BJ (cell line): ENCODE measurements around the gene KCNIP2. TPM values are rescaled to one million over a fixed set of nuclear protein-coding genes. Genes with fewer than 3 reads are reported as not detected.

Source experiments
- CTCF ChIA-PET: fragments of 350-600 bp; formaldehyde crosslinking; extraction: SDS; loops from one replicate; lab custom pipeline; 2021; ENCODE audit warnings: antibody characterized with exemption, inconsistent platforms; lab: Yijun Ruan, JAX
- POLR2A ChIA-PET: fragments of 300-600 bp; sonication (Branson Sonifier 250); formaldehyde crosslinking; extraction: SDS; loops from one replicate; lab custom pipeline; 2021; ENCODE audit warnings: antibody characterized with exemption; lab: Charles Lee
- DNase-seq: peaks from one replicate; pipeline ENCODE4 v3.0.0-alpha.2; 2011; ENCODE audit warnings: low read depth
- H3K27me3 ChIP-seq: 2 replicates; pipeline ENCODE4 v1.6.0; 2011; ENCODE audit warnings: low read length; ENCODE audit not compliant: control insufficient read depth, insufficient read depth
- H3K36me3 ChIP-seq: 2 replicates; pipeline ENCODE4 v1.5.1; 2011; ENCODE audit warnings: low read length; ENCODE audit not compliant: control insufficient read depth, insufficient read depth
- H3K4me3 ChIP-seq: 2 replicates; pipeline ENCODE4 v1.5.1; 2011; ENCODE audit warnings: low read depth, mild to moderate bottlenecking, control low read depth, low read length
- polyA plus RNA-seq: library from polyadenylated mRNA; depleted of rRNA; stranded (reverse); fragments of >200 nt; gene quantifications from 2 replicates; pipeline ENCODE4 v1.2.3, GENCODE V29; 2011
- TF ChIP-seq, protein P1 (sequence below): IDR thresholded peaks from 2 replicates; pipeline ENCODE4 v1.5.1; 2011; ENCODE audit warnings: low read depth, mild to moderate bottlenecking, control low read depth, inconsistent platforms, low read length, moderate library complexity; ENCODE audit not compliant: insufficient read depth

KCNIP2 gene
- polyA plus RNA-seq, 1 experiment, result 0.38 TPM

- POLR2A ChIA-PET, result interaction anchor here (0.5 kb wide), 1 partner anchor 61 kb away, joined by 6 read pairs; the partner anchor contains the start of gene OGA
- Histone ChIP-seq H3K27me3 (no peaks in the 10 kb centered on the region), H3K4me3 (no peak overlapping the region), H3K36me3 (no peaks in the 10 kb centered on the region)
- CTCF ChIA-PET, result interaction anchor here (0.6 to 5.7 kb wide), 8 partner anchors 10 to 193 kb away, joined by 3 to 33 read pairs (median 6); no protein-coding TSS in a partner anchor
- TF ChIP-seq, protein P1, sequence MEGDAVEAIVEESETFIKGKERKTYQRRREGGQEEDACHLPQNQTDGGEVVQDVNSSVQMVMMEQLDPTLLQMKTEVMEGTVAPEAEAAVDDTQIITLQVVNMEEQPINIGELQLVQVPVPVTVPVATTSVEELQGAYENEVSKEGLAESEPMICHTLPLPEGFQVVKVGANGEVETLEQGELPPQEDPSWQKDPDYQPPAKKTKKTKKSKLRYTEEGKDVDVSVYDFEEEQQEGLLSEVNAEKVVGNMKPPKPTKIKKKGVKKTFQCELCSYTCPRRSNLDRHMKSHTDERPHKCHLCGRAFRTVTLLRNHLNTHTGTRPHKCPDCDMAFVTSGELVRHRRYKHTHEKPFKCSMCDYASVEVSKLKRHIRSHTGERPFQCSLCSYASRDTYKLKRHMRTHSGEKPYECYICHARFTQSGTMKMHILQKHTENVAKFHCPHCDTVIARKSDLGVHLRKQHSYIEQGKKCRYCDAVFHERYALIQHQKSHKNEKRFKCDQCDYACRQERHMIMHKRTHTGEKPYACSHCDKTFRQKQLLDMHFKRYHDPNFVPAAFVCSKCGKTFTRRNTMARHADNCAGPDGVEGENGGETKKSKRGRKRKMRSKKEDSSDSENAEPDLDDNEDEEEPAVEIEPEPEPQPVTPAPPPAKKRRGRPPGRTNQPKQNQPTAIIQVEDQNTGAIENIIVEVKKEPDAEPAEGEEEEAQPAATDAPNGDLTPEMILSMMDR, result no peak
- peak; percentile 16 for DNase-seq
Measured at GRCh38 chr10:101879456-101880231, 36.0 kb upstream of the KCNIP2 start.

GRCh38 chr10:101878869-101879268 lies 35.3 kb upstream of the KCNIP2 start:
- no peak for DNase-seq
- H3K36me3 ChIP-seq, result no peaks in the 10 kb centered on the region
- CTCF ChIA-PET, result interaction anchor here (0.6 to 5.7 kb wide), 6 partner anchors 11 to 194 kb away, joined by 3 to 33 read pairs (median 9); no protein-coding TSS in a partner anchor
- no peaks in the 10 kb centered on the region for H3K27me3 ChIP-seq
- H3K4me3 ChIP-seq, result no peak overlapping the region
- TF ChIP-seq, protein P1, result no peak
- POLR2A ChIA-PET, result no interaction called here

- TF ChIP-seq, protein P1, result no peak
- no peaks in the 10 kb centered on the region for H3K27me3 ChIP-seq
- ChIA-PET POLR2A (no interaction called here), CTCF (interaction anchor here (1.0 to 1.2 kb wide), 5 partner anchors 12 to 136 kb away, joined by 3 to 8 read pairs (median 3); no protein-coding TSS in a partner anchor)
- H3K4me3 ChIP-seq, result no peak overlapping the region
- DNase-seq, result no peak
- H3K36me3 ChIP-seq, result no peaks in the 10 kb centered on the region
Measured at GRCh38 chr10:101875068-101875688, 31.6 kb upstream of the KCNIP2 start.

DNA sequence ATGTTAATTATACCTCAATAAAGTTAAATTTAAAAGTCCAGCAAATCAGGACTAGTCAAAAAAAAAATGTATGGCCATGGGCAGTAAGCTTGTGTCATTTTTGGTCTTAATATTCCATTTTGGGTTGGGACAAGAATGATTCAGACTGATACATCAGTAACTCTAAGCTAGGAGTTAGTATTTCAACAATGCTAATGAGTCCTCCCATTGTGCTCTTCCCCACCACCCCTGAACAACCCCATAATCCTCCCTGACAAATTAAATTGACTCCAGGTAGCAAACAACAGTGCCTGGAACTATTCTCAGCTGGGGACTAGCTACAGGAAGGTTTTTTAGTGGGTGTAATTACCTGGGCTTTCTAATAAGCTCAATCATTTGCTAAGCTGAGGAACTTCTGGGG lies 30.7 kb upstream of the KCNIP2 start:
- Histone ChIP-seq H3K36me3 (no peaks in the 10 kb centered on the region), H3K27me3 (no peaks in the 10 kb centered on the region), H3K4me3 (no peak overlapping the region)
- POLR2A ChIA-PET, result no interaction called here
- DNase-seq, result no peak
- TF ChIP-seq, protein P1, result no peak
- CTCF ChIA-PET, result interaction anchor here (1.0 to 1.2 kb wide), 3 partner anchors 13 to 136 kb away, joined by 3 to 5 read pairs (median 3); no protein-coding TSS in a partner anchor

- DNase-seq, result peak; percentile 17
- CTCF ChIA-PET, result interaction anchor here (0.9 to 1.9 kb wide), 3 partner anchors 12 to 22 kb away, joined by 3 to 7 read pairs (median 3); no protein-coding TSS in a partner anchor
- H3K4me3 ChIP-seq, result no peak overlapping the region
Measured at GRCh38 chr10:101867931-101868330, 24.3 kb upstream of the KCNIP2 start.

More at GRCh38 chr10:101867931-101868330, 24.3 kb upstream of the KCNIP2 start:
- no peaks in the 10 kb centered on the region for H3K36me3 ChIP-seq
- H3K27me3 ChIP-seq, result no peaks in the 10 kb centered on the region
- POLR2A ChIA-PET, result no interaction called here
- TF ChIP-seq, protein P1, result no peak
